GM12878 (cell line): ENCODE data around the gene TELO2. TPM values are rescaled to one million over a fixed set of nuclear protein-coding genes. Genes with fewer than 3 reads are reported as not detected.
A peak's percentile ranks its signal among the peaks of the same experiment; 100 is the strongest.

Source experiments
- BACH1 ChIP-seq: fragments of 450-650 bp; IDR thresholded peaks from 2 replicates; pipeline ENCODE4 v1.6.1; 2017; ENCODE audit warnings: mild to moderate bottlenecking, borderline replicate concordance
- CHD2 ChIP-seq: IDR thresholded peaks from 2 replicates; pipeline ENCODE4 v1.6.1; 2011; ENCODE audit warnings: low read depth, low read length, improper control_type of control experiment, borderline replicate concordance
- DPF2 ChIP-seq: fragments of 450-650 bp; IDR thresholded peaks from 2 replicates; pipeline ENCODE4 v1.6.1; 2017; ENCODE audit warnings: mild to moderate bottlenecking
- EP300 ChIP-seq, 2 experiments: fragments of 150-350 bp in 1 of 2; IDR thresholded peaks; 2 replicates each; pipeline ENCODE4 v1.6.1; 2011 to 2012; ENCODE audit warnings: low read depth in 2 of 2, low read length in 2 of 2, borderline replicate concordance in 1 of 2, improper control_type of control experiment in 1 of 2, inconsistent platforms in 1 of 2; ENCODE audit not compliant: control insufficient read depth in 1 of 2
- HCFC1 ChIP-seq: fragments of 150-350 bp; IDR thresholded peaks from 2 replicates; pipeline ENCODE4 v1.6.1; 2014; ENCODE audit warnings: low read length
- KDM1A ChIP-seq: fragments of 200-600 bp; sonication (generic); IDR thresholded peaks from 2 replicates; pipeline ENCODE4 v1.6.1; 2016; ENCODE audit warnings: borderline replicate concordance
- MEF2A ChIP-seq: IDR thresholded peaks from 2 replicates; pipeline ENCODE4 v1.6.1; 2011; ENCODE audit warnings: low read depth, mild to moderate bottlenecking, low read length, moderate library complexity; ENCODE audit not compliant: insufficient read depth
- MTA2 ChIP-seq: fragments of 450-650 bp; IDR thresholded peaks from 2 replicates; pipeline ENCODE4 v1.6.1; 2016; ENCODE audit warnings: low read depth, mild to moderate bottlenecking, moderate library complexity
- MYC ChIP-seq: IDR thresholded peaks from 2 replicates; pipeline ENCODE4 v1.6.1; 2011; ENCODE audit warnings: mild to moderate bottlenecking, low read length, moderate library complexity, inconsistent platforms; ENCODE audit not compliant: insufficient read depth, insufficient replicate concordance, insufficient read length, severe bottlenecking
- PAX8 ChIP-seq: fragments of 450-650 bp; IDR thresholded peaks from 2 replicates; pipeline ENCODE4 v1.6.1; 2017; ENCODE audit warnings: mild to moderate bottlenecking, moderate library complexity
- POLR2A ChIP-seq: IDR thresholded peaks from 2 replicates; pipeline ENCODE4 v1.6.1; 2011; ENCODE audit warnings: low read depth, mild to moderate bottlenecking, low read length
- POLR2AphosphoS5 ChIP-seq: IDR thresholded peaks from 2 replicates; pipeline ENCODE4 v1.6.1; 2011; ENCODE audit warnings: mild to moderate bottlenecking, low read length, inconsistent platforms
- RELA ChIP-seq: fragments of 450-650 bp; IDR thresholded peaks from 2 replicates; pipeline ENCODE4 v1.8.0; 2014; ENCODE audit warnings: borderline replicate concordance; ENCODE audit not compliant: partially characterized antibody
- SMC3 ChIP-seq: IDR thresholded peaks from 2 replicates; pipeline ENCODE4 v1.6.1; 2011; ENCODE audit warnings: low read length, improper control_type of control experiment, borderline replicate concordance
- SREBF1 ChIP-seq: IDR thresholded peaks from 2 replicates; pipeline ENCODE4 v1.6.1; 2012; ENCODE audit warnings: mild to moderate bottlenecking, low read length
- STAT3 ChIP-seq: IDR thresholded peaks from 2 replicates; pipeline ENCODE4 v1.6.1; 2011; ENCODE audit warnings: low read depth, low read length, improper control_type of control experiment
- WRNIP1 ChIP-seq: IDR thresholded peaks from 2 replicates; pipeline ENCODE4 v1.6.1; 2011; ENCODE audit warnings: low read depth, low read length, improper control_type of control experiment, borderline replicate concordance
- ZNF274 ChIP-seq: IDR thresholded peaks from one replicate; pipeline ENCODE4 v1.8.0; 2011; ENCODE audit not compliant: insufficient read length, insufficient read depth
- polyA plus RNA-seq, 11 experiments: library from polyadenylated mRNA; depleted of rRNA in 4 of 11; unstranded in 6 of 11; stranded (reverse) in 5 of 11; fragments of >200 nt; fragmentation: Nextera tagmentation in 4 of 11; fragmentation: Illumina TruSeq in 1 of 11; extraction: Ambion mirVana in 4 of 11; extraction: Trizol in 1 of 11; gene quantifications; 1 replicate in 1 of 11; 2 replicates in 10 of 11; pipeline versions ENCODE4 v1.2.1 to v1.2.3, GENCODE V29; 2011 to 2016; ENCODE audit warnings: inconsistent platforms in 2 of 11, missing spikeins in 2 of 11, low read depth in 1 of 11
- total RNA-seq, 4 experiments: library from RNA; depleted of rRNA in 3 of 4; stranded (reverse); fragments of >200 nt in 3 of 4; fragmentation: Illumina TruSeq in 1 of 4; extraction: Trizol in 1 of 4; gene quantifications; 2 replicates each; pipeline versions ENCODE4 v1.2.1 to v1.2.3, GENCODE V29; 2013 to 2021
- TF ChIP-seq, protein P1 (sequence below), 3 experiments: IDR thresholded peaks in 2 of 3; conservative IDR thresholded peaks in 1 of 3; 2 replicates each; pipeline ENCODE4 v1.5.1; 2011; ENCODE audit warnings: low read depth in 3 of 3, low read length in 3 of 3, mild to moderate bottlenecking in 3 of 3, control low read depth in 2 of 3, moderate library complexity in 2 of 3, inconsistent platforms in 1 of 3, mixed read lengths in 1 of 3; ENCODE audit not compliant: control insufficient read depth in 2 of 3, insufficient read depth in 1 of 3; ENCODE audit errors: extremely low read depth in 1 of 3
- TF ChIP-seq, protein P2 (sequence below): fragments of 450-650 bp; formaldehyde crosslinking; IDR thresholded peaks from 2 replicates; pipeline ENCODE4 v1.4.0; 2020; ENCODE audit warnings: mild to moderate bottlenecking, moderate library complexity
- TF ChIP-seq, protein P3 (sequence below): fragments of 450-650 bp; formaldehyde crosslinking; IDR thresholded peaks from 2 replicates; pipeline ENCODE4 v1.4.0; 2022; ENCODE audit warnings: mild to moderate bottlenecking, moderate library complexity

The TELO2 gene
- total and polyA plus RNA-seq, 10 of the 15 experiments (the other 5 are each of a cell fraction or from before 2014, with no cell fraction given) = 0.55 to 72.8 (median 18.6) TPM

DNA sequence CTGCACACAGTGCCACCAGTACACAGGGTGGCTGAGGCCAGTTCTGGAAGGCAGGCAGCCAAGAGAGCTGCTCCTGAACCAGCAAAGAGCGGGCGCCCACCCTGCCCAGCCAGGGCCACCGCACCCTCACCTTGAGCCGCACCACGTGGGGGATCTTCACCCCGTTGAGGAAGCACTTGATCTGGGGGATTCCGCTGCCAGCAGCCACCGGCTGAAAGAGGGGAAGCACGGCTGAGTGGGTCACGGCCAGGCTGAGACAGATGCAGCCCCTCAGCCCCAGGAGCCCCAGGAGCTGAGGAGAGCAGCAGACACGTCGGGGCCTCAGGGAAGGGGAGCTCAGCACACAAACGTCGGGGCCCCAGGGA lies 34.2 kb upstream of the TELO2 start (continued):
- TF ChIP-seq, protein P1, sequence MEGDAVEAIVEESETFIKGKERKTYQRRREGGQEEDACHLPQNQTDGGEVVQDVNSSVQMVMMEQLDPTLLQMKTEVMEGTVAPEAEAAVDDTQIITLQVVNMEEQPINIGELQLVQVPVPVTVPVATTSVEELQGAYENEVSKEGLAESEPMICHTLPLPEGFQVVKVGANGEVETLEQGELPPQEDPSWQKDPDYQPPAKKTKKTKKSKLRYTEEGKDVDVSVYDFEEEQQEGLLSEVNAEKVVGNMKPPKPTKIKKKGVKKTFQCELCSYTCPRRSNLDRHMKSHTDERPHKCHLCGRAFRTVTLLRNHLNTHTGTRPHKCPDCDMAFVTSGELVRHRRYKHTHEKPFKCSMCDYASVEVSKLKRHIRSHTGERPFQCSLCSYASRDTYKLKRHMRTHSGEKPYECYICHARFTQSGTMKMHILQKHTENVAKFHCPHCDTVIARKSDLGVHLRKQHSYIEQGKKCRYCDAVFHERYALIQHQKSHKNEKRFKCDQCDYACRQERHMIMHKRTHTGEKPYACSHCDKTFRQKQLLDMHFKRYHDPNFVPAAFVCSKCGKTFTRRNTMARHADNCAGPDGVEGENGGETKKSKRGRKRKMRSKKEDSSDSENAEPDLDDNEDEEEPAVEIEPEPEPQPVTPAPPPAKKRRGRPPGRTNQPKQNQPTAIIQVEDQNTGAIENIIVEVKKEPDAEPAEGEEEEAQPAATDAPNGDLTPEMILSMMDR (IDR thresholded peaks at IDR 0.05 in 2 of 3, conservative IDR thresholded peaks at IDR 0.05 in 1 of 3; ENCODE audit: control insufficient read depth in 2 of 3, extremely low read depth in 1 of 3, insufficient read depth in 1 of 3, low read depth in 3 of 3, low read length in 3 of 3) = no peak
- TF ChIP-seq MYC (no peak), SMC3 (no peak), KDM1A (no peak), ZNF274 (no peak), STAT3 (no peak), DPF2 (no peak), SREBF1 (no peak), WRNIP1 (no peak), POLR2AphosphoS5 (0 out of 2 replicates have a peak, but pooled peaks have one; percentile 36), RELA (no peak), PAX8 (no peak), EP300 (IDR thresholded peaks at IDR 0.05; ENCODE audit: borderline replicate concordance in 1 of 2, control insufficient read depth in 1 of 2, low read depth in 2 of 2, low read length in 2 of 2) (no peak), MTA2 (no peak), MEF2A (no peak), HCFC1 (no peak), POLR2A (peak; percentile 66), CHD2 (no peak), BACH1 (no peak)
- TF ChIP-seq, protein P2, sequence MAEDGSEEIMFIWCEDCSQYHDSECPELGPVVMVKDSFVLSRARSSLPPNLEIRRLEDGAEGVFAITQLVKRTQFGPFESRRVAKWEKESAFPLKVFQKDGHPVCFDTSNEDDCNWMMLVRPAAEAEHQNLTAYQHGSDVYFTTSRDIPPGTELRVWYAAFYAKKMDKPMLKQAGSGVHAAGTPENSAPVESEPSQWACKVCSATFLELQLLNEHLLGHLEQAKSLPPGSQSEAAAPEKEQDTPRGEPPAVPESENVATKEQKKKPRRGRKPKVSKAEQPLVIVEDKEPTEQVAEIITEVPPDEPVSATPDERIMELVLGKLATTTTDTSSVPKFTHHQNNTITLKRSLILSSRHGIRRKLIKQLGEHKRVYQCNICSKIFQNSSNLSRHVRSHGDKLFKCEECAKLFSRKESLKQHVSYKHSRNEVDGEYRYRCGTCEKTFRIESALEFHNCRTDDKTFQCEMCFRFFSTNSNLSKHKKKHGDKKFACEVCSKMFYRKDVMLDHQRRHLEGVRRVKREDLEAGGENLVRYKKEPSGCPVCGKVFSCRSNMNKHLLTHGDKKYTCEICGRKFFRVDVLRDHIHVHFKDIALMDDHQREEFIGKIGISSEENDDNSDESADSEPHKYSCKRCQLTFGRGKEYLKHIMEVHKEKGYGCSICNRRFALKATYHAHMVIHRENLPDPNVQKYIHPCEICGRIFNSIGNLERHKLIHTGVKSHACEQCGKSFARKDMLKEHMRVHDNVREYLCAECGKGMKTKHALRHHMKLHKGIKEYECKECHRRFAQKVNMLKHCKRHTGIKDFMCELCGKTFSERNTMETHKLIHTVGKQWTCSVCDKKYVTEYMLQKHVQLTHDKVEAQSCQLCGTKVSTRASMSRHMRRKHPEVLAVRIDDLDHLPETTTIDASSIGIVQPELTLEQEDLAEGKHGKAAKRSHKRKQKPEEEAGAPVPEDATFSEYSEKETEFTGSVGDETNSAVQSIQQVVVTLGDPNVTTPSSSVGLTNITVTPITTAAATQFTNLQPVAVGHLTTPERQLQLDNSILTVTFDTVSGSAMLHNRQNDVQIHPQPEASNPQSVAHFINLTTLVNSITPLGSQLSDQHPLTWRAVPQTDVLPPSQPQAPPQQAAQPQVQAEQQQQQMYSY (CRISPR knock-in tag) = no peak
- TF ChIP-seq, protein P3, sequence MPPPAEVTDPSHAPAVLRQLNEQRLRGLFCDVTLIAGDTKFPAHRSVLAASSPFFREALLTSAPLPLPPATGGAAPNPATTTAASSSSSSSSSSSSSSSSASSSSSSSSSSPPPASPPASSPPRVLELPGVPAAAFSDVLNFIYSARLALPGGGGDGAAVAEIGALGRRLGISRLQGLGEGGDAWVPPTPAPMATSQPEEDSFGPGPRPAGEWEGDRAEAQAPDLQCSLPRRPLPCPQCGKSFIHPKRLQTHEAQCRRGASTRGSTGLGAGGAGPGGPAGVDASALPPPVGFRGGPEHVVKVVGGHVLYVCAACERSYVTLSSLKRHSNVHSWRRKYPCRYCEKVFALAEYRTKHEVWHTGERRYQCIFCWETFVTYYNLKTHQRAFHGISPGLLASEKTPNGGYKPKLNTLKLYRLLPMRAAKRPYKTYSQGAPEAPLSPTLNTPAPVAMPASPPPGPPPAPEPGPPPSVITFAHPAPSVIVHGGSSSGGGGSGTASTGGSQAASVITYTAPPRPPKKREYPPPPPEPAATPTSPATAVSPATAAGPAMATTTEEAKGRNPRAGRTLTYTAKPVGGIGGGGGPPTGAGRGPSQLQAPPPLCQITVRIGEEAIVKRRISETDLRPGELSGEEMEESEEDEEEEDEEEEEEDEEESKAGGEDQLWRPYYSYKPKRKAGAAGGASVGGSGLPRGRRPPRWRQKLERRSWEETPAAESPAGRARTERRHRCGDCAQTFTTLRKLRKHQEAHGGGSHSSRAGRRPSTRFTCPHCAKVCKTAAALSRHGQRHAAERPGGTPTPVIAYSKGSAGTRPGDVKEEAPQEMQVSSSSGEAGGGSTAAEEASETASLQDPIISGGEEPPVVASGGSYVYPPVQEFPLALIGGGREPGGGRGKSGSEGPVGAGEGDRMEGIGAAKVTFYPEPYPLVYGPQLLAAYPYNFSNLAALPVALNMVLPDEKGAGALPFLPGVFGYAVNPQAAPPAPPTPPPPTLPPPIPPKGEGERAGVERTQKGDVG (CRISPR knock-in tag) = no peak
